GM21723 (cell line): ENCODE data around the gene ANKRD22.
A peak's percentile ranks its signal among the peaks of the same experiment; 100 is the strongest.

Source experiments
- ATAC-seq: cut with Tn5 transposase; IDR thresholded peaks from one replicate; pipeline ENCODE4 v1.9.1; 2021; ENCODE audit warnings: mild to moderate bottlenecking, moderate library complexity; ENCODE audit not compliant: unreplicated experiment

ANKRD22 gene

DNA sequence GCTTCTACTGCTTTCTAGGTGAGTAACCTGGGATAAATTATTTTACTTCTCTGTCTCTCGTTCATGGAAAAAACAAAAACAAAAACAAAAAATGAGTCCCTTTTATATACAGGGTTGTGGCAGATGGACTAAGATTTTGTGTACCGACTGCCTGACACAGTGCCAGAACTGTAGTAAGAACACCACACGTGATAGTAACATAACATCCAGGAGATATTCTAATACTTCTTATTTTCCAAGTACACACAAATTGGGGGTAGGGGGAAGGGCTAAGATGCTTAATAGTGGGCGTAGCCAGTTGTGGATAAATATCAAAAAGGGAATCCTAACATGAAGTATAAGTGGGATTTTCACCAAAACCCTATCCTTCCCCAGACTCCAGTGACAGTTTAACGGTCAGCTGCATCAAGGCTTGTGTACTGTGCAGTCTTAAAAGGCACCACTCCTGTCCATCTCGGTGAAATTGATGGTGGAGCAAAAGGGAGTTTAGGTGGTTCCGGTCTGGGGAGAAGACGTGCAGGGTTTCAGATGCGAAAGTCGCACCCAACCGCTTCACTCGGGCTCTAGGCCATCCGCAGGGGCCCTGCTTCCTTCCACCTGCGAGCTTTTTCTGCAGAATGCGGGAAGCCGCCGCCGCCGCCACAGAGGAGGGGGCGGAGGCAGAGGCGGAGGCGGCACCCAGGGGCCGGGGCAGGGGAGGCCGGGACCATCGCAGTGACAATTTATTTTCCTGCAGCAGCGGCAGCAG is 28.1 kb upstream of the ANKRD22 start, which contains the start of gene STAMBPL1:
TSS of gene STAMBPL1 (plus strand) at position 712 of the 748 bp plus-strand sequence. CDS start 21,464 bp downstream, outside the sequence.
- ATAC-seq, result peak; percentile 62

DNA sequence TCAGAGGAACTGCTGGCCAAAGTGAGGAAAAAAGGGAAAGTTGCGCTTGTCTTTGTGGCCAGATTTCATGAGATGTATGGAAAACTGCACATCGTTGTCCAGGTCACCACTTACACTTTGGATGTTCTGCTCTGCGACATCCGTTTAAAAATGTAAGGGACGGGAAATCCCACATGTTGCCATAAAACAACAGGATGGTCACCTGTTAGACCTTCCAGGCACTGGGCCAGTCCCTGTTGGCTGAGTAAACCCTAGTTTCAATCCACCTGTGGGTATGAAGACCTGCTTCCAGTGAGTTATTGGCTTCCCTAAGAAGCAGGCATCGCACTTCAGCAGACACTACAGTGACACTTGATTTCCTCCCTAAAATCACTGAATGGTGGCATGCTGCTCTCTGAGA is 25.7 kb upstream of the ANKRD22 start:
- no peak for ATAC-seq

DNA sequence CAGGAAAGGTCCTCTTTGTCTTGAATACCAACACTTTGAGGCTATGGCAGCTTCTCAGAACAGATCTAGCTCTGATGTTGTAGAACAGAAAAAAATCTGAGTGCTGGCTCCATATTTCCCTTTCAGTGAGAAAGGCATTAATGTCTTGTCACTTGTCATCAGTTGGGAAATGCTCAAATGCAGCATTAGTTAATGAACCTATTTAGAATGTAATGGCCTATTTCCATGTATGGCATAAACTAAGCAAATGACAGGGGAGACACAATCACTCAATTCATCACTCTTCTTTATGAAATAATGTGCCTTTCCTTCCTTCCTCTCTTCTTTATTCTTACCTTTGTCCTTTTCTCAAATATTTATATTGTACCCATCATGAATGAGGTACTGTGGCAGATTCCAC is 23.4 kb upstream of the ANKRD22 start:
- no peak for ATAC-seq

DNA sequence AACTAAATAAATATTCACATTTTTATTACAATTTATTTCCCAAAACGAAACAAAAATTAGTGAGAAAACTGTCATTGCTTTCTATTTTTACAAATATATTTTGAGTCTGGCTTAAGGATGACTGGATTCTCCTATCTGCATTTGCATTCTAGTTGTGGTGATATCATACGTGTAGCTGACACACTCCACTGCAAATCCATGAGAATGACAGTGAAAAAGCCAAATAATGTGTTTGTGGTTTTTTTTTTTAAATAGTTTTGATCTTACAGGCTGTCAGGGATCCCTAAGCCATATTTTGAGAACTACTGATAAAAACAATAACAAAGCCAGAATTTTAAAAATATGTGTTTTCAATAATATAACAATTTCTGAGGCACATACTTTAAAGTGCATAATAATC is 22.6 kb upstream of the ANKRD22 start:
- ATAC-seq, result no peak

DNA sequence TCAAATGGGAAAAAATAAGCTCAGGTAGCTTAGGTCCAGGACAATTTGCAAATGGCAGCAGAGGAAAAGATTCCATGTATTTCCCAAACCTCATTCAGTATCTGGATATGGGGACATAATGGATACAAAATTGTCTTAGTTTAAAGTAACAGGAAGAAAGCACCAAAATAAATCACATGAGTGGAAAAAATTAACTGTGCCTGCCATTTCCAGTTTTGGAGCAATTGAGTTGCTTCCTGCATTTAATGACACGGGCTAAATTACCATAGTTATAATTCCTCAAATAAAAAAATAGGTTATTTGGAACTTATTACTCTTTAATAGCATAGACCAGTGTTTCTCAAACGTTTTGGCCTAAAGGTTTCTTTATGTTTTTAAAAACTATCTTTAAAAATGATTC is 22.1 kb upstream of the ANKRD22 start:
- ATAC-seq, result no peak

DNA sequence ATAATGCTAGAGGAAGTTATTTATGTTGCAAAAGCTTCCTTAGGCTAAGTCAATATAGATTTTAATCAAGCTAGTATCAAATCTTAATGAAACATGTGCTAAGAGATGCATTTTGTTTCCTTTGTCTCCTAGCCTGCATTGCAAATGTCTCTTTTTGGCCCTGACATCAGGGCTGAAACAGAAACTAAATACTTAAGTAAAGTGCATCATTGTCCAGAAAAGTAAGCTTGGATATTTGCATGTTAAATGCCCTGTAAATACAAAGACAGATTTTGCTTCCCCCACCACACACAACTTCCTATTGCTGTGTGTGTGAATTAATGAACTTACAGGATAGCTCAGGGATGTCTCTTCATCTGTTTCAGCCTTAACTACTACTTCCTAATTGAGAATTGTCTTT is 18.4 kb upstream of the ANKRD22 start:
- ATAC-seq, result no peak

DNA sequence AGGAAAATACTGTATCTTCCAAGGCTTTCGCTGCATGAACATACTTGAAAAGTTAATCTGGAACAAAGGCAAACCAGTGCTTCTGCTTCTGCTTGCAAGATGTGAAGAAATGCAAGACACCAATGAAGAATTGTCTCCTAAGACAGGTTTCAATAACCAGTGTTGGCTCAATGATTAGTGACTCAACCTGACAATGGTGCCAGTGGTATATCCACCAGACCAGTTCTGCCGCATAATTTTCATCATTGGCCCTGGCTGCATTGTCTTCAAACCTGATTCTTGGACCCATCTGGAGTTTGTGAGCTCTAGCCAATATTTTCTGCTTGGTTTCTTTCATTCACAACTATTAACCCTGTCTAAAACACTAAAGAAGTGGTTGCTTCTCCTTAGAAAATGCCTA is 14.8 kb upstream of the ANKRD22 start:
- ATAC-seq, result no peak

DNA sequence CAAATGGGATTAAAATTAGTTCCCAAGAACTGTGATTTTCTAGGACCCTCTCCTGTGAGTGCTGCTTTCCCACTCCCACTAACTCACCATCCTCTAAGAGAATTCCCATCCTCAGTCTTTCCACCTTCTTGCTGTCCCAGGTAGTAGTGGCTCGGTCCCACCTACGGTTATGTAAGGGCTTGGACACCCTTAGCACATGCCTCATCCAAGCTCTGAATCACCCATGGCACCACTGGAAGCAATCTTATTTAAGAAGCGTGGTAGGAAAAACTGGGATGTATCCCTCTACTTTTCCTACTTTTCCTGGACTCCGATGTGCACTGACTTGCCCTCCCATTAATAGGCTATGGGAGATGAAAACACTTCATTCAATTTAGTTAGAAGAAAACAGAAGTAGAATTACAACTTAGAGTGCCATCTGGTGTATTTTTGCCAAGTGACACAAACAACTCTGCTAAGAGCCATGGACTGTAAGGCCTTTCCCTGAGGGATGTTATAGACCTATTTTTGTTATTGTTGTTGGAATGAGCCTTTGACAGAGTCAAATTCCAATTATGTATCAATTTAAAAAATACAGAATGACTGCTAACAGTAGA is 13.7 kb upstream of the ANKRD22 start:
- ATAC-seq, result no peak

DNA sequence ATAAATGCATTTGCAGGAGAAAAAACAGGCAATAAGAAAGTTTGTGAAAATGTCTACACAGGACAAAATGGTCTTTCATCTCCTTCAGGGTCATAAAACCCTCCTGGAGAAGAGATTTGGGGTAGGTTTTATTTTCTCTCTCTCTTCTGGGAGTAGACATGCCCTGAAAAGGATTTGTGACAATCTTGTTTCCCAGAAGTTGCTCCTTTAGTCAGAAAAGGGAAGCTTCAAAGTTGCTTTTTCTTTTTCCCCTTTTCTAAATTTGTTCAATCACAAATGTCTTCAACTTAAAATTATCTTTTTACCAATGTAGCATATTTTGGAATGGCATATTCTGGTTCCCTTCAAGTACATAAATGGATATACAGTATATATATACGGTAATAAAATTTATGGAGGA is 9.4 kb upstream of the ANKRD22 start:
- ATAC-seq, result no peak

DNA sequence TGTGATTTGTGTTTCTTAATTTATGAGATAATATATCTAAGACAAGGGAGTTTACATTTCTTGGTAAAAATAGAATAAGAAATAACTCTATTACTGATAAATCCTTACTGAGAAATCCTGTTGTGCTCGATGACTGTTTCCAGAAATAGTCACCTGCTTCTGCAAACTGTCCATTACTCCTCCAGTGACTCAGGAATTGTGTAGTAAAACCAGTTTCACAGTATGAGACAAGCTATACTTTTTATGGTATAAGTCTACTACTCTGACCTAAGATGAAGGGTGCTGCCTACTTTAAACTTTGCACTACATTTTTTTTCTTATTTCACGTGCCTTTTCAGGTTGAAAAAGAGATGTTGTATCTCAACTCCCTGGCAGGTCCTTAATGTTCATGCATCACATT is 6.8 kb upstream of the ANKRD22 start:
- no peak for ATAC-seq

DNA sequence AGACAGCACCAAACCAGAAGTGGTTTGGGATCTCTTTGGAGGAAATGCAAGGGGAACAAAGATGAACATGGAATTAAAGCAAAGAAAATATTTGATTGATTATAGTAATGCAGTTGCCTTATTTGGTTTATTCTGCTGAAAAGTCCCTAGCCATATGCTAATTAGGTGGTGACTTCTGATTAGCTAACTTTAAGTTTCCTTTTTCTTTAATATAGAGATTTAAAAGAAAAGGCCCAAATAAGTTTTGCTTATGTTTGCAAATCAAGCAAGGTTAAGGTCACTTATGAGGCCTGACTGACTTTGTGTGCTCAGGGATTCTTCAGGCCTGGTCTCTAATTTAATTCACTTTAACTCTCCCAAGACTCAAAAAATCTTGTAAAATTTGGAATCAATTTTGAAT is 6.2 kb upstream of the ANKRD22 start:
- ATAC-seq, result no peak

DNA sequence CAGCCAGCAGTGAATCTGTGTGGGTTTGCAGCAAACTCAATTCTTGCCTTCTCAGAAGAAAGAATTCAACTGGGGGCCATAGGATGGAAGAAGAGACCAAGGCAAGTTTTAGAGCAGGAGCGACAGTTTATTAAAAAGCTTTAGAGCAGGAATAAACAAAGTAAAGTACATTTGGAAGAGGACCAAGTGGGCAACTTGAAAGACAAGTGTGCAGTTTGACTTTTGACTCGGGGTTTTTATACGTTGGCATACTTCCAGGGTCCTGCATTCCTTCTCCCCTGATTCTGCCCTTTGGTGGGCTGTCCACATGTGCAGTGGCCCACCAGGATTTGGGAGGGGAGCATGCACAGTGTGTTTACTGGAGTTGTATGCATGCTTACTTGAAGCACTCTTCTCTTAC is 3.0 kb upstream of the ANKRD22 start:
- ATAC-seq, result no peak

DNA sequence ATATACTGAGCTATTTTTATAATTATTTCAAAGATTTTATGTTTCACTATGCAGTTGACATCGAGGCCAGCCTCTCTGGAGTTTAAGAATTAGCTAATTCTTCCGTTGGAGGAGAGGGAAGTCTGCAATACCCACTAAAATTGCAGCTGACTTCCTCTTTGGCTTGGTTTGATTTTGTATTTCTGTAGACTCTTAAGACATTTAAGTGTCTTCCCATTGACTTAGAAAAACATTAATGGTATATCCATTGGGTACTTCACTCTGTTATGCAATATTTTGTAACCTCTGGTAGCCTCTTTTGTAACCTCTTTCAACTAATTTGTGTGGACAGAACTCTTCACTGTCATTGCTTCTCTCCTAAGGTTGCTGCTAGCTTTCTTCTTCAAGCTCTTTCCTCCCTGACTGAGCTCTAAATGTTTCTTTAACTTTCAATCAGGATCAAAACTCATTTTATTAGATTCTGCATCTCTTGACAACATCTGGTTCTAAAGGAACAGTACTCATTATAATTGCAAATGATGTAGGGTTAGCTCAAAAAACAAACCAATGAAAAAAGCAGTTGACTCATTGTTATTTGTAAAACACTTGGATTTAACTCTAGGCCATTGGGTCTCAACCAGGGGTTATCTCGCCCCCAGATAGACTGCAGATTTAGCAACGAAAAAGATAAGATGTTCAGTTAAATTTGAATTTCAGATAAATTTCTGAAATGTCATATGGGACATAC is 1.7 kb upstream of the ANKRD22 start:
- ATAC-seq, result no peak

DNA sequence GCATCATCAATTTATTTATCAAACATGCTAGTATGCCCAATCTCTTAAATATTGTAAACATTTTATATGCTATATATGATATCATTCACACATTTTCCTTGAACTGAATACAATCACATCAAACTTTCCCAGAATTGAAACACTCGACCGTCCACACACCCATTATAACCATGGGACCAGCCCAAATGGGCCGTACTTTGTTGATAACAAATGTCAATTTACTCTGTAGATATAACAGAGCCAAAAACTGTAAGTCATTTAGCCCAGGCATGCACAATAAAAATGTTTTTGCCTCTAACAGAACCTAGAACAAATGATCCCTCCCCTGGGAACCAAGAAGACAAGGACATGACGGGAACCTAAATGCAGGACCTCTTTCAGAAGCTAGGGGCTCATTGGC is 683 bp upstream of the ANKRD22 start:
- ATAC-seq, result no peak

DNA sequence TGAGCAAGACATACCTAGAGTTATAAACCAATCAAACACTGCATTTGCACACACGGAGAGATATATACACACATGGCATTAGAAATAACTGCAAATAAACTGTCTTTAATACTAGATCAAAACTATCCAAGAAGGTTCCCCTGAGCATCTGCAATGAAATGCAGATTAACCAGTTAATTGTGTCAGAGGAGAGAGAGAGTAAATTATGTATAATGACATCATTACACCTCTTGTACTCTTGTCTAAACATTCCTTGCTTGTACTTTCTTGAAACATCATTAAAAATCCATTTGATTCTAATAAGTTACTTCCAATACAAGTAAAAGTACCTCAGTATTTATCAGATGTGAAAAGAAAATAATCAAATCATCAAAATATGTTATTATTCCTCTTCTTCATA is 932 bp downstream of the ANKRD22 start:
- ATAC-seq, result no peak

DNA sequence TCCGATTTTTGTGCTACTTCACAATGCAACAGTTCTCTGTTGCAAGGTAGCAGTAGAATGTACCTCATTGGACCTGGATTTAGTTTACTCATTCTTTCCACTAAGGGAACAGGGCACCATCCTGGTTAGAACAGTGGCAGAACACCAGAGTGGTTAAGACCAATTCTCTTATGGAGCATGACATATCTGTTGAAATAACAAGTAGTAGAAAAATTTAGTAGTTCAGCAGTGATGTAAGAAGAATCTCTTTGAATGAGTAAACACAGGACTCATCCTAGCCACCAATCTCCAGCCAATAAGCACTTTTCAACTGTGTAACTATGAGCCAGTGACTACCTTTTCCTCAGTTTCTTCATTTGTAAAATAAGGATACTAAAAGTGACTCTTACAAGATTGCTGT is 2.4 kb downstream of the ANKRD22 start:
- ATAC-seq, result no peak

DNA sequence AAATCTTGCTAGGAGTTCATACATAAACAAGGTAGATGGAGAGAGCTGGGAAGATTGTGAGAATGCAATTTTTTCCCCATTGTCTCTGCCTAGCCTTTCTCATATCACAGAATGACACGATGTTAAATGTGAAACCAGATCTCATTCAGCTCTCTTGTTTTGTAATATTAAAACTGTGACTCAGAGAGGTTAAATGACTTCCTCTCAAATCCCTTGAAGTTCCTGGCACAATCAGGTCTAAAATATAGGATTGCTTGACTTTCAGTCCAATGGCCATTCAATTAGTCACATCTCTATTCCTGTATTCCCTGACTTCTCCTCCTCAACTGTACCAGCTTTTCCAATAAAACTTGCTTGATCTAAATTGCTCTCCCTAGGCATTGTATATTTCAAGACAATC is 3.1 kb downstream of the ANKRD22 start:
- no peak for ATAC-seq

DNA sequence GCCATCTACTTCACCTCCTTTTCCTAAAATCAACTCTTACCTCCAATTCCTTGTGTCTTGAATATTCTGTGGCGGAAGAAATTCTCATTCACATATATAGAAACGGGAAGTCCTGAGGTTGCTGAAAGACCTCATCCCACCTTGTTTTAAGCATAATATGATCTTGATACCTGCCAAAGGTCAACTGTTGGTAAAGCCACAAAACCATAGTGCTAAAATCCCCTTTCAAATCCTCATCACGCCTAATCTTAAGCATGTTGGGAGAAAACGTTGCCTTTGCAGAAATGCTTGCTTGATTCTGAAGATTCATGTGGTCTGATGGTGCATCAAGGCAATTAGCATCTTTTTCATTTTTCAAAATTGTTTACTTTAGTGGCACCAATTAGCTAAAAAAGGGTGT is 8.5 kb downstream of the ANKRD22 start:
- no peak for ATAC-seq

DNA sequence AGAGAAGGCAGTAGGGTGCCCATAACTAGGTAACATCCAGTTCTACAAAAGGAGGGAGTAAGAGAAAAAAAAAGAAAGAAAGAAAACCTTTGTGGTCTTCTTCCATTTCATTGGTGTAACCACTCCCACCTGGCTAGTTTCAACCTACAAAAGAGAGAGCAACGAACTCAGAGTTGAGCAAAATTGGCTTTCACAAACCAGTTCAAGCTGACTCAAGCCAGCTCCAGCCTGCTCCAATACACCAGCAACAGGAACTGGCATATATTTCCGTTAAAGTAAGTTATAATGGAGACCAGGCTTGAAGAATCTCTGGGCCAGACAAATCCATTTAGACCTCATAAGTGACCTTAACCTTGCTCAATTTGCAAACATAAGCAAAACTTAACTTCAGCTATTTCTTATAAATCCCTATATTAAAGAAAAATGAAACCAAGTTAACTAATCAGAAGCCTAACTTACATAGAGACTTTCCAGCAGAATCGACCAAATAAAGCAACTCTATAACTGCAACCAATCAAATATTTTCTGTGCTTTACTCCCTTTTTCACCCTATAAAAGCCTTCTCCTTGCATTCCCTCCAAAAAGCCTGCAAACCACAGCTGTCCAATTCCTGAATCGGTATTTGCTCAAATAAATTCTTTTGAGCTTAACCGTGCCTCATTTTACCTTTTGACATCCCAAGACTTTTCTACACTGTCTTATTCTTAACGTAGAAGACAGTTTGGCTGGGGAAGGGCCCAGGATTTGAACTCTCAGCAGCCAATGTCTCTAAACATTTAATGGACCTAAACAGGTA is 10.1 kb downstream of the ANKRD22 start:
- ATAC-seq, result no peak

DNA sequence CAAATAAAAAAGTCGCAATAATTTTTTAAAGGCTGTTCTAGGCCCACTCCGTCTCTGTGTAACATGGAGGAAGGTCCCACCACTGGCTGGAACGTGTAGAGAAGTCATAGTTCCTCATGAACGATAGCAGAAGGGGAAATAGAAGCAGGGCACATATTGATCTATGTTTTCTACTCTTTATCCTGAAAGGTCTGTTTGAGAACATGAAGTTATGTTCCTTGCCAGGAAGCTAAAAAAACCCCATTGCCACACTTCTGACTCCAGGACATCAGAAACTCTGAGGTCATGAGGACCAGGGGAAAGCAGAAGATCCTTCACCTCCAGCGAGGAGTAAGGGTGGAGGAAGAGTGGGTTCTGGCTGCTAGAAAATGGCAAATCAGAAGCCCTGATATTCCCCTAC is 10.8 kb downstream of the ANKRD22 start:
- ATAC-seq, result no peak

DNA sequence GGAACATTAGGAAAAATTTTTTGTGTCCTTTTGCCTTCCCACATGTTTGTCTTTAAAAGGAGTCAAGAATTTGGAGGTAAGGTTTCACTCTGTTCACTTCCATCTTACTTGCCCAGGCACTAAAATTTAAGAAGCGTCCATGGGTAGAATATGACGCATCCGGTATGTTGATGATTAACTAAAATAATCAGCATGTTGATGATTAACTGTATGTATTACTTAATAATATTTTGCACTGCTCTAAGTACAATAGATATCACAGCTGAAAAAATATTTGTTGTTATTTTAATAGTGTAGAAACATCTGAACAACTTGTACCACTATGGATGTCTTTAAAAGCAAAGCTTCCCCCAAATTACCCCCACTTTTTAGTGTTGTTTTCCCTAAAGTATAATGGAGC is 11.5 kb downstream of the ANKRD22 start:
- ATAC-seq, result no peak
